Esophagus muscularis mucosa (tissue), 3 donors: ENCODE results near the gene MAB21L2.

Experiments used
- CTCF ChIP-seq, 3 experiments: fragments of 200-600 bp in 2 of 3; fragments of 450-650 bp in 1 of 3; sonication (generic) in 2 of 3; IDR thresholded peaks; one replicate each; pipeline ENCODE4 v1.5.1; 2017 to 2019; ENCODE audit warnings: antibody characterized with exemption in 3 of 3, mild to moderate bottlenecking in 2 of 3, moderate library complexity in 1 of 3
- POLR2A ChIP-seq: fragments of 450-650 bp; IDR thresholded peaks from one replicate; pipeline ENCODE4 v1.6.1; 2017; ENCODE audit warnings: antibody characterized with exemption, moderate library complexity, mild to moderate bottlenecking, low read depth
- POLR2AphosphoS5 ChIP-seq, 2 donors: sonication (generic); formaldehyde crosslinking; IDR thresholded peaks; one replicate each; pipeline ENCODE4 v1.6.1; 2017; ENCODE audit warnings: antibody characterized with exemption in 2 of 2

- TF ChIP-seq CTCF (IDR thresholded peaks at IDR 0.05) (no peak), POLR2AphosphoS5 (IDR thresholded peaks at IDR 0.05) (no peak), POLR2A (no peak)
Measured at GRCh38 chr4:150581641-150582051, 305 bp upstream of the MAB21L2 start.
